GM21526 (cell line): ENCODE results near the gene TIGD2.

Experiments used
- ATAC-seq: cut with Tn5 transposase; IDR thresholded peaks from one replicate; pipeline ENCODE4 v1.9.1; 2021; ENCODE audit warnings: moderate library complexity; ENCODE audit not compliant: unreplicated experiment, low FRiP score

TIGD2 gene

DNA sequence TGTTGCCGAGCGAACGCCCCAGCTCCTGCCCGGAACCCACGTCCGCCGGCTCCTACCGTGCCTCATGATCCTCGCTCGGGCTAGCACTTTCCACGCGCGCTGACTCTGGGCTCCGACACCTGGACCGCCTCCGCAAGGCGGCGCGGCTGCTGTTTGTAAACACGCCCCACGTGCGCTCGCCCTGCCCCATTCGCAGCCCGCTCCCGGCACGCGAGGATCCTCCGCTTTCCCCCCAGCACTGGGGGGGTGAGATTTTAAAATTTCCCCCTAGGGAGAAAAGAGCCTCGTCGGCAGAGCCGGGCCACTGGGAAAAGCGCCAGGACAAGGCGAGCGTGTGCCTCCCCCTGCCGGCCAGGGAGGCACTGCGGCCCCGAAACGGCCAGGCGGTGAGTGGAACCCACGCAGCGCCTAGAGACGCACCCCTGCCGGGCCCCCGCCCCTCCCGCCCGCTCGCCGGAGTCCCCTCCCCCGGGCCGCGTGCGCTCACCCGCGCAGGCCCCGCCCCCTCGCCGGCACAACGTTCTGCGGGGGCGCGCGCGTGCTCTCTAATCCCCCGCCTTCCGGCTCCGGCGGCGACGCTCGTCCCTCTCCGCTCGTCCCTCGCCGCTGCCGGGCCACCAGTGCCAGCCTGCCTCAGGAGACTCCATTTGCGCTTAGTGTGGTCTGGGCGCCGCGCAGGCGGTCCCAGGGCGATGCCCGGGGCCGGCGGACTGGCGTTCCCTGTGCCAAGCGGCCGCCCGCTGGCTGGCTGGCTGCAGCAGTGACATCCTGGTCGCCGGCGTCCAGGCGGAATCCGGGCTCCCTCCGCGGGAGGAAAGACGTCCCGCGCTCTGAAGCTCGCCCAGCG is at the start of gene TIGD2:
Gene TIGD2, plus strand, starts transcription at position 548 of the 847 bp plus-strand sequence. CDS start 1,442 bp downstream, outside the sequence.
- ATAC-seq, result peak; percentile 91

DNA sequence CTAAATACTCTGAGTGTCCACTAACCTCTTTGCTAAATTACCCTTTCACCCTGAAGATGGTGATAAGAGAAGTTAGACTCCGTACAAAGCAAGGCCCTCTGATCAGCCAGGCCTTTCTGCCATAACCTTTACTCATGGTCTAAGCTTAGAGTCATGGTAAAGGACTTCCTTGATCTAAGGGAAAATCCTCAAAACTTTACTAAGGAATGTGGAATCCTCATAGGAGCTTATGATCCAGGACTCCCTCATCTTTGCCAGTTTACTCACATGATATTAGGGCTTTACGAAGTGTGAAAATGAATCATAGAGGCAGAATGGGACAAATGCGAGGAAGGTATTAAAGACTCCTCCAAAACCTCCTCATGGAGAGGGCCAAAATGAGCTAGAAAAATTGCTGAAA is 46.5 kb upstream of the TIGD2 start:
- ATAC-seq, result no peak

DNA sequence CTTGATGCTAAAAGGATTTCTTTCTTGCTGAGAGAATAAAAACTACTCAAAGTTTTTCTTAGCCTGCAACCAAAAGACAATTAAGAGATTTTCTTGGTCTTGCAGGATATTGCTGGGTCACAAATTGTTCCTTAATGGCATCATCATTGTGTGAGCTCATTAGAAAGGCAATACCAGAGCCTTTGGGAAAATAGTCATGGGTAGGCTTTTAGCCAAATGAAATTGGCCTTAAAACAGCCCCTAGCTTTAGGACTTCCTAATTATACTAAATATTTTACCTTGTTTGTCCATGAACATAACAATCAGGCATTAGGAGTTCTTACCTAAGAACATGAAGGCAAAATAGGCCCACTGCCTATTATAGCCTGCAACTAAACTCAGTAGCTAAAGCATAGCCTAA is 43.9 kb upstream of the TIGD2 start:
- no peak for ATAC-seq

DNA sequence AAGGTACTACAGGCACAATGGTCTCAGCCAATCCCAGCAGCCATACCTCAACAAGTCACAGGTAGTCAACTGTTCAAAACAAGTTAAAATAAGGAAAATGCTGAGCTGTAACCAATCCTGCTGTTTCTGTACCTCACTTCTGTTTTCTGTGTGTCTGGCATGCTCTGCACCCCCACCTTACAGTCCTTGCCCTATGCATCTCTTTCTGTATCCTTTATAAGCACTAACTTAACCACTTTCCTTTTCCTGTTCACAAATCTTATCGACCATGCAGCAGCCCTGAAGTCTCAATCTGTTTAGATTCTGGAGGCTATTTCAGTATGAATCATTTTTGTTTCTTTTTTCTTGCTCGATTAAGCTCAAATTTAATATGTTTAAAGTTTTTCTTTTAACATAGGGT is 41.9 kb upstream of the TIGD2 start:
- ATAC-seq, result no peak

DNA sequence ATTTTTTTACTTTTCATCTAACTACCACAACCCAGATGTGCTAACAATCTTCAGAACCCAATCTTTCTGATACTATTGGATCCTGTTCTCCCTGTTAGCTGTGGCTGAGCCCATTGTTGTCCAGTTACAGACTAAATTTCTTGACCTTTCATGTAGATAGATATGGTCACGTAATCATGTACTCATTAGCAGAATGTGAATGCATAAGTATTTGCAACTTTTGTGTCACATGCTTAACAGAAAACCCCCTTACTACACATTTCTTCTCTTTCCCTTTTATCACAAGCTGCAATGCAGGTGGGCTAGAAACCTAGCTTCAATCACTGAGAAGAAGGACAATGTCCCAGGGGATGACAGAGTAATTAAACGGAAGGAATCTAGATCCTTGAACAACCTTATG is 41.3 kb upstream of the TIGD2 start:
- no peak for ATAC-seq

DNA sequence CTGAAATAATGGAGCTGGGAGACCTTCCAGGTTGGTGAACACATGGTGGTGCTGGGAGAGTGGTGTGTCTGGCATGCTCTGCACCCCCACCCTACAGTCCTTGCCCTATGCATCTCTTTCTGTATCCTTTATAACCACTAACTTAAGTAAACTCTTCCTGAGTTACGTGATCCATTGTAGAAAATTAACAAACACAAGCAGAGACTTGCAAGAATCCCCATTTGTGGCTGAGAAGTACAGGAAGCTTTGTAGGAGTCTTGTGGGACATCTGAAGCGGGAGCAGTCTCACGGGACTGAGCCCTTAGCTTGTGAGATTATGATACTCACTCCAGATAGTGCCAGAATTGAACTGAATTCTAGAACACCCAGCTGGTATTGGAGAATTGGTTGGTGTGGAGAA is 40.0 kb upstream of the TIGD2 start:
- no peak for ATAC-seq

DNA sequence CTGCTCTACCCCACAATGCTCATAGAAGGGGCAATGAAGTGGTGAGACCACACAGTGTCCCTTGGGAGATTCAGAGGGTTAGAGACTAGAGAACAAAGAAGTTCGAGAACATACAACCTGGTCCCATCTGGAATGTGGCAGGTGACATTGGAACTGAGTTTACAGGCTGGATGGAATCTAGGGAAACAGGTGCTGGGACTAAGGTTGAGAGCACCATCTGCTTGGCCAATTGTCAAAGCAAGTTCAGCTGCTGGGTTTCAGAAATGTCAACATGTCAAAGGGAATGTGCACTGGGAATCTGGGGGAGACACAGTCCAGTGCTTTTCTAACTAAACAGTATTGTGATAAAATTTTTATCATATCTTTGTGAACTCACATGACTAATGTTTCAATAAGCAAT is 38.4 kb upstream of the TIGD2 start:
- ATAC-seq, result no peak

DNA sequence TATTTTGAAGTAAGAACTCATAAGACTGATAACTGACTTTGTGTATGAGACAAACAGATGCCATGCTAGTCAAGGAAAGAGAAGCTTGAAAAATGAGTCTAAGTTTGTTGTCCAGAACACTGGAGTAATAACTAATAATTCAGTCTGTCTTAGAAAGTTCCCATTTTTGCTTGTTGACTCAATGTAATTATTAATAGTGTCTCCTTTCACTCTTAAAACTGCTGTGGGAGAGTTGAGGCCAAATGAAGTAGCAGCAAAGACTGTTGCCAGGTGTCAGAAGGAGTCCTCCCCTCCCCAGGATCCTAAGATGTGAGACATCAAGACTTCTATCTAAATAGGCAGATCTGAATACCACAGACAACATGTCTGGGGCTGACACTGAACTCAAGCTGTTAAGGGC is 33.6 kb upstream of the TIGD2 start:
- ATAC-seq, result no peak

DNA sequence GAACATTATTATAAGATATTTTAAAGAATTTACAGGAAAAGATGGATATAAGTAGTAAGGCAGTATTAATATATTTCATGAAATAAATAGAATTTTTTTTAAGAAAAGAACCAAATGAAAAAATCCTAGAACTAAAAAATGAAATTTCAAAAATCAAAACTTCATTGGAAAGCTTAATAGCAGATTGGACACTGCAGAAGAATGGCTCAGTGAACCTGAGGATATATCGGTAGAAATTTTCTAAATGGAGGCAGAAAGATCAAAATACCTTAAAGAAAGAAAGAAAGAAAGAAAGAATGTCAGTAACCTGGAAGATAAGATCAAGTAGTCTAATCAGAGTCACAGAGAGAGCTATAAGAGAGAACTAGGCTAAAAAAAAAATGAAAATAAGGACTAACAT is 33.0 kb upstream of the TIGD2 start:
- ATAC-seq, result no peak

DNA sequence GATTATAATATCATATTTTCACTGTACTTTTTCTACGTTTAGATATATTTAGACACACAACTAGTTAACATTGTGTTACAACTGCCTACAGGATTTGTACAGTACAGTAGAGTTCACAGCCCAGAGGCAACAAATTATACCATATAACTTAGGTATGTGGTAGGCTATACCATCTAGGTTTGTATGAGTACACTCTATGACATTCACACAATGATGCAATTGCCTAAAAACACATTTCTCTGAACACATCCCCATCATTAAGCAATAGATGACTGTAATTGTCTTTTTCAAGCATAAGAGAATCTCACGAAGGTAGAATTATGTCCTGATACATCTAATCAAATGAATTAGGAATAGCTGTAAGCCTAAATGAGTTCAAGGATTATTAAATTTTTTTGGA is 12.3 kb upstream of the TIGD2 start:
- ATAC-seq, result no peak

DNA sequence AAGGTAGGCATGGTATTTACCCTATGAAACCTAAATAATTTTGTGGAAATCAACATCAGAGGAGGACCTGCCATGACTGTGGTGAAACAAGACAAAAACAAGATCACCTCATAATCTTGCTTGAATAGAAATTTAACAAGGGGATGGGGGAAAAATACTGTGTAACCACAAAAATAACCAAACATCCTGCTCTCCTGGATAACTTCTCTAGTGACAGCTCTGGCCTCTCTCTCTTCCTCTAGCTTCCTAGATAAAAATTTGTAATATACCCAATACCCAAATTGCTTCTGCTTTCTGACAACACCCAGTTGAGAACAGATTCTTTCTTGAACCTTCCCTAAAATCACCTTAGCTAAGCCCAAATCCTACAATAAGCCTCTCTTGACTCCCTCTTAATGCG is 11.9 kb upstream of the TIGD2 start:
- no peak for ATAC-seq

DNA sequence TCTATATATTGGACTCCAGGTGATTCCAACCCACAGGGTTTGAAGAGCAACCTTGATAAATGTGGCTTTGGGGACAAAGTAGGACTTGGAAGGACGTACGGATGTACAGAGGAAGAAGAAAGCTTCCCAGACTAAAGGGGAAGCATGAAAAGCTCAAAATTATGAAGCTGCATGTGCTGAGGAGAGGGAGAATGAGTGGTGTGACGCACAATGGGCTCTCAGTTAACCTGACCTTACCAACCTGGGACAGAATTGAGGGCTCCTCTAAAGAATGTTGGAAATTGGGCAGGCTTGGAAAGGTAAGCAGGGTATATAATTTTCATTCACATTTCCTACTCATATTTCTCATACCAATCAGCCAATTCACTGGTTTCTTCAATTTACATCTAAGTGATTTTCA is 10.5 kb upstream of the TIGD2 start:
- ATAC-seq, result peak; percentile 3

DNA sequence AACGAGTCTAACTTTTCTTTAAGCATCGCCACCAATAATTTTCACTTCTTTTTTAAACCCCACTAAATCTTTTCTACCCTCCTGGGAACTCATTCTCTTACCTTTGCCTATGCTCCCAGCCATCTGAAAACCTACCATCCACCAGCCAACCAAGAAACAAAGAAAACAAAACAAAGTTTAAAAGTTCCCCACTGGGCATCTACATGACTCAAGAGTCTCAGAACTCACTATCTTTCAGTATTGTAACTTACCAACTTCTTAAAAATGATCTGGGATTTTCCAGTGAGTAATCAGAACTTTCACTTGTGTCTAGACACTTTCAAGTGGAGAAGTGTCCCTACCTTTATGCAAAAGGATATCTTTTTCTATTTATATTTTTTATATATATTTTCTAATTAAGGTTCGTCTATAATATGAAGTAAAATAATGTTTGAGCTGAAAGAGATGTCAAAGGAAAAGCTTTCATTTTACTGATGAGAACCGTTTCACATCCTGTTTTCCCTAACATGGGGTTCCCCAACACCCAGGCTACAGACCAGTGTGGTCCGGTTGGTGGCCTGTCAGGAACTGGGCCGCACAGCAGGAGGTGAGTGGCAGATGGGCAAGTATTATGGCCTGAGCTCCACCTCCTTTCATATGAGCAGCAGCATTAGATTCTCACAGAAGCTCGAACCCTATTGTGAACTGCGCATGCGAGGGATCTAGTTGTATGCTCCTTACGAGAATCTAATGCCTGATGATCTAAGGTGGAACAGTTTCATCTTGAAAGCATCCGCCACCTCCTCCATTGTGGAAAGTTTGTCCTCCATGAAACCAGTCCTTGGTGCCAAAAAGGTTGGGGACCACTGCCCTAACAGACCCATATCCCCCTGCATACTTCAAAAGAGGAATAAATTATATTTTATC is 9.8 kb upstream of the TIGD2 start:
- peak; percentile 93 for ATAC-seq

DNA sequence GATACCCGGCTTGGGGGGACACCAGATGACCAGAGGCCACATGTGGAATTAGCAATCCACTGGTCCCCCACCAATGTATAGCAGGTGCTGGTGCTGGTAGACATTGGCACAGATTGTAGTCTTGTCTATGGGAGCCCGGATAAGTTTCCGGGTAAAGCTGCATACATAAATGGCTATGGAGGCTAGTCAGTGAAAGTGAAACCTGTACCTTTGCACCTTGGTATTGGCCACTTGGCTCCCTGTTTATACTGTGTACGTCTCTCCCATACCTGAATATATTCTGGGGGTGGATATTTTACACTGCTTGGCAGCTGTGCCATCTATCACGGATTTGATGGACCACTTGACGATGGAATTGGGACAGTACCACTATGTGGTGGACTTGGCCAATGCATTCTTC is 5.6 kb upstream of the TIGD2 start:
- no peak for ATAC-seq

DNA sequence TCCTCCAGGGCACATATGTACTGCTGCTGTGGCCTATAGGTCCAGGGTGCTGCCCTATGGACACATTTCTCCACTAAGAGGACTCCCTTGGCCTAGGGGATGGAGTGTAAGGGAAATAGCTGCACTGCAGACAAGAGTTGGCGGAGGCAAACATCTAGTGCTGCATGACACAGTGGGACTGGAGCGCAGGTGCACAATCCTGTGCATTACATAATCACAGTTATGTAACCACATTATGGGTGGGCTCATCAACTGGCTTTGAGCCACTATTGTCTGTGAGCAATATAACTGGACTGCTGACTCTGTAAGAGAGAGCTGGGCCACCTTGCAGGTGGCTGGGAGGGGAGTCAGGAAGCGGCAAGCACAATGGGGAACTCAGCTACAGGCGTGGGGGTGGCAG is 3.2 kb upstream of the TIGD2 start:
- no peak for ATAC-seq

DNA sequence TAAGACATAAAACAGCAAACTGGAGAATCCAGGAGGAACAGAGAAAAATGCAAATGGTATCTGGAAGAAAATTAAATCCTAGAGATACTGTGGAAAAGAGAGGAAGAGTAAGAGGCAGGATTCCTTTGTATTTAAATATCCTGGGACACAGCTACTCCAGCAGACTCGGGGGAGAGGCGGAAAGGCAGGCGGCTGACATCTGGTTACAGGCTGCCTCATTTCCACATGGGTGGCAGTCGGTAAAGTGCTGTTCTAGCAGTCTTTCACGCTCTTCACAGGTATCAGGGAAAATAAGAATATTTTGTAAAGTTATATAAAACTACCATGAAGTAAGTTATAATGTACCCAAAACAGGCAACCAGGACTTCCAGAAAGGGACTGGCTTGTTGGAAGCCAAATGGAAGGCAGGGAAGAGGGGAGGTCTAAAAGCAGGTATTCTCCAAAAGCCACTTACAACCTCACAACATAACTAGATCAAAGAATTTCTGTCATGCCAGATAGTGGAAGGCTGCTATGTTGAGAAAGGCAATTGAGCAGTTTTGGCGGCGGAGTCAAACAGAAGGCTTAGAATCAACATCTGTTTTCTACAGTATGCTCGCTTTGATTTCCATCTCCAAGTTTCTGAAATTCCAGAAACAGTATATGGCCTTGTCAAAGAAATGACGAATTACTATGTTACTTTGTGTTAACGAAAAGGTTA is 1.3 kb upstream of the TIGD2 start:
- ATAC-seq, result no peak

DNA sequence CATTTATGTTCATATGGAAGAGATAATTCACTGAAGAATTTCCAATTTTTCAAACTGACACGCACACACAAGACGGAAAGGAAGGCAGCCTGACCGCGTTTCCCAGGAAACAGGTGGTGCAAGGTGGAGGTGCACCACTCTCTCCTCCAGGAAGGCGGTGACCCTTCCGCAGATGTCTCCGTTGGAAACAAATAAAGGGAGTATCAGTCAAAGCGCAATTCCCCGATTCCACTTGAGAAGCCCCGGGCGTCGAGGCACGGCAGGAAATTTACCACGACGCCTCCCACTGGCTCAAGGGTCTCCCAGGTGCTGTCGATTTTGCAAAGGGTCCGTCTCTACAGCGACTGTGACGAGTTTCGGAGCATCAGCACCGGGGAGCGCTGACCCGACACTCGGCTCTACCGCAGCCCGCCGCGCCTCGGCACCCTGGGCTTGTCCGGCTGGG is 770 bp upstream of the TIGD2 start:
- no peak for ATAC-seq

DNA sequence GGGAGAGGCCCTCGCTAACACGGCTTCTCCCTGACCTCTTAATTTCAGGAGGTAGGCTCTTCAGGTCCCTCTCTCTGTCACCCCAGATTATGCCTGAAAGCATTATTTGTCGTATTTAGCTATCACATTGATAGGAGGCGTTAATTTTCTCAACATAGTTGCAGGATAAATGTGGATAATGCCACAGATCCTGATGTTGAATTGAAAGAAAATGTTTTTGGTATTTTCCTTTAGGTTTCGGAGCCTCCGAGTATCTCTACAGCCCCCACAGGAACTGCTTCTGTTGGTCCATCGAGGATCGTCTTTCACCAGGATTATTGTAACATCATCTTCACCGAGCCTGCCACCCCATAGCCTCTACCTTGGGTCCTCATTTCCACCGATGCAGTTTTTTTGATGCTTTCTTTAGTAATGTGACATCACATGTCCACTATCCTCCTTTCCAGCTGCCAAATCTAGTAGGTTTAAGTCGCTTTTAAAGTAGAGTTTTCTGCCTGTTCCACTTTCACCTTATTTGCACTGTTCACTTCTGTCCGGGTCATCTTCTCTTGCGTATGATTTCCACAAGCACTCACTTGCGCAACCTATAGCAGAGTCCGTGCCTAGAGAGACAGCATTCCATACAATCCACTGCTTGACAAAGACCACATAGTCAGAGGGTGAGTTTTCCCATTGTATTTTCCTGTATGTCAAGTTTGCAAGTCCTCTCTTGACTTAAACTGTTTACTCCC is 665 bp downstream of the TIGD2 start:
- no peak for ATAC-seq

DNA sequence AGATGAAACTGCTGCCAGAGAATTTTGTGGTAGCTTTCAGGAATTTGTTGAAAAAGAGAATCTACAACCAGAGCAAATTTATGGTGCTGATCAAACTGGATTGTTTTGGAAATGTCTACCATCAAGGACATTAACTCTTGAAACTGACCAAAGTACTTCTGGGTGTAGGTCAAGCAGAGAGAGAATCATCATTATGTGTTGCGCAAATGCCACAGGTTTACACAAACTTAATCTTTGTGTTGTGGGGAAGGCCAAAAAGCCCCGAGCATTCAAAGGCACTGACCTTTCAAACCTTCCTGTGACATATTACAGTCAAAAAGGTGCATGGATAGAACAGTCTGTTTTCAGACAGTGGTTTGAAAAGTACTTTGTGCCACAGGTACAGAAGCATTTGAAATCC is 2.1 kb downstream of the TIGD2 start:
- no peak for ATAC-seq

DNA sequence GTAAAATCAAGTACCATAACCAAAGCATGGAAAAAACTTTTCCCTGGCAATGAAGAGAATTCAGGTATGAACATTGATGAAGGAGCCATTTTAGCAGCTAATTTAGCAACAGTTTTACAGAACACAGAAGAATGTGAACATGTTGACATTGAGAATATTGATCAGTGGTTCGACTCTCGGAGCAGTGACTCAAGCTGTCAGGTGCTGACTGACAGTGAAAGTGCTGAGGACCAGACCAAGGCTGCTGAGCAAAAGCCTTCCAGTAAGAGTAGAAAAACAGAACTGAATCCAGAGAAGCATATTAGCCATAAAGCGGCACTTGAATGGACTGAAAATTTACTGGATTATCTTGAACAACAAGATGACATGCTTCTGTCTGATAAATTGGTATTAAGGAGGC is 2.8 kb downstream of the TIGD2 start:
- ATAC-seq, result peak; percentile 35
